Skin epidermis (tissue), 12 donors: ENCODE results near the gene GID4.

Source experiments
- H3K27ac ChIP-seq, 21 experiments: fragments of 200-600 bp; sonication (generic) in 11 of 21; one replicate each; pipeline ENCODE4 v1.5.0; 2020; ENCODE audit warnings: mild to moderate bottlenecking in 3 of 21, inconsistent platforms in 2 of 21, moderate library complexity in 2 of 21
- H3K4me3 ChIP-seq, 7 experiments: fragments of 200-600 bp; sonication (generic) in 2 of 7; one replicate each; pipeline ENCODE4 v1.5.0; 2020; ENCODE audit warnings: inconsistent platforms in 2 of 7, mild to moderate bottlenecking in 2 of 7, moderate library complexity in 1 of 7

GID4 gene

DNA sequence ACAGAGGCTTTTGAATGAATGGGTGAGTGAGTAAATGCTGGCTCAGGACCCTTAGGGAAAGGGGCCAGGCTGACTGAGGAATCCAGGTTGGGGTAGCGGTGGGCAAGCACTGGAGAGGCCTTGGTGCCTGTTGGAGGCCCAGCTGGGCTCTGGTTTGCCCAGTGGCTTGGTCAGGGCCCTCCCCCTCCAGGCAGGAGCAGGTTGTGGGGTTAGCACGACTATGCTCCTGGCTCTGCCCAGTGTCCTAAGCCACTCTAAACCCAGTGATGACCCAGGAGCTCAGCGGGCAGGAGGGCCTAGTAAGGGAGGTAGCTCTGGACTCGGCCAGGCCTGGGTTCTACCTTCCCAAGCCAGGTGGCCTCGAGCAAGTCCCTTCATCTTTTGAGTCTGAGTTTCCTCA, 76.9 kb downstream of the GID4 start:
- Histone ChIP-seq H3K4me3 (no peak overlapping the region), H3K27ac (no peak overlapping the region)

DNA sequence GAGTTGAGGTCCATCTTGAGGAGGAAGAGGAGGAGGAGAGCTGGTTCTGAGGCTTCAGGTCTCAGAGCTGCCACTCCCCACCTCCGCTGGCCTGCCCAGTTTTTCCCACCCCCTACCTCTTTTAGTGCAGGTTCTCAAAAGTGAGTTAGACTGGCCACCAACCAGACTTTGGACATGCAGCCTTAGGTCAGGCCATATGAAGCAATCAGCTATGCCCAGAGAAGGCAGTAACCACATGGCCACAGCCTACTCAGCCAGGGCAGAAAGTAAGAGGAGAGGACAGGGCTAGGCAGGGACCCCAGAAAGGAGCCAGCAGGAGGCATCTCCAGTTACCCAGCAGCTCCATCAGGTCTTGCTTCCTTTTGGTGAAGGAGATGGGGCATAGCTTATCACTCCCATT, 78.3 kb downstream of the GID4 start:
- Histone ChIP-seq H3K4me3 (no peak overlapping the region), H3K27ac (no peak overlapping the region)
